Upper lobe of left lung (tissue), 6 donors: ENCODE measurements around the gene MEF2C. TPM values are rescaled to one million over a fixed set of nuclear protein-coding genes. Genes with fewer than 3 reads are reported as not detected.

ENCODE experiments used
- ATAC-seq, 2 donors: fragments of 200-7000 bp; cut with Tn5 transposase; one replicate each; pipeline ENCODE4 v1.9.1; 2022; ENCODE audit warnings: mild to moderate bottlenecking in 2 of 2, moderate library complexity in 2 of 2; ENCODE audit not compliant: low FRiP score in 2 of 2
- DNase-seq, 2 donors: peaks; one replicate each; pipeline ENCODE4 v3.0.0-alpha.2; 2019 to 2020
- H3K27ac ChIP-seq, 4 donors: fragments of 200-600 bp; sonication (generic); one replicate each; pipeline ENCODE4 v1.5.1; 2016 to 2019
- H3K27me3 ChIP-seq, 4 donors: fragments of 200-600 bp; sonication (generic); one replicate each; pipeline ENCODE4 v1.5.1; 2017 to 2019
- H3K36me3 ChIP-seq, 4 donors: fragments of 200-600 bp; sonication (generic); one replicate each; pipeline ENCODE4 v1.5.1; 2016 to 2019
- H3K4me1 ChIP-seq, 4 donors: fragments of 200-600 bp; sonication (generic); one replicate each; pipeline ENCODE4 v1.5.1; 2018 to 2019
- H3K4me3 ChIP-seq, 4 donors: fragments of 200-600 bp; sonication (generic); one replicate each; pipeline ENCODE4 v1.5.1; 2017 to 2019; ENCODE audit warnings: mild to moderate bottlenecking in 2 of 4, moderate library complexity in 1 of 4
- H3K9me3 ChIP-seq, 4 donors: fragments of 200-600 bp; sonication (generic); one replicate each; pipeline ENCODE4 v1.5.1; 2018 to 2019
- CTCF ChIP-seq, 6 experiments: fragments of 450-650 bp in 4 of 6; fragments of 200-600 bp in 2 of 6; sonication (generic) in 2 of 6; IDR thresholded peaks; one replicate each; pipeline ENCODE4 v1.5.1; 2016 to 2019; ENCODE audit warnings: antibody characterized with exemption in 6 of 6
- EP300 ChIP-seq, 4 donors: sonication (generic); formaldehyde crosslinking; IDR thresholded peaks; one replicate each; pipeline ENCODE4 v1.5.1; 2017; ENCODE audit warnings: antibody characterized with exemption in 4 of 4, control low read depth in 2 of 4
- POLR2A ChIP-seq, 4 donors: fragments of 450-650 bp; IDR thresholded peaks; one replicate each; pipeline ENCODE4 v1.5.1; 2016 to 2017; ENCODE audit warnings: antibody characterized with exemption in 4 of 4, mild to moderate bottlenecking in 2 of 4
- POLR2AphosphoS5 ChIP-seq, 2 donors: sonication (generic); formaldehyde crosslinking; IDR thresholded peaks; one replicate each; pipeline ENCODE4 v1.5.1; 2017; ENCODE audit warnings: antibody characterized with exemption in 2 of 2
- WGBS, 2 donors: methylation state at CpG; one replicate each; pipeline ENCODE4 v1.1.5; 2017 to 2018; 5-methylcytosine and 5-hydroxymethylcytosine counted together
- total RNA-seq, 6 donors: library from RNA; depleted of rRNA in 4 of 6; stranded (reverse); fragments of >200 nt in 4 of 6; gene quantifications; one replicate each; pipeline versions ENCODE4 v1.1.0 to v1.2.1, GENCODE V29; 2016 to 2021
- donor health status: DM: no; HTN: no; CAD: no; lungs with moderate emphysema.
- donor health status: DM: no; HTN: yes; CAD: no; lungs with severe emphysema.

MEF2C gene
- total RNA-seq, 6 donors from 2014 or later, result 20.5 to 46.2 (median 35.8) TPM

DNA sequence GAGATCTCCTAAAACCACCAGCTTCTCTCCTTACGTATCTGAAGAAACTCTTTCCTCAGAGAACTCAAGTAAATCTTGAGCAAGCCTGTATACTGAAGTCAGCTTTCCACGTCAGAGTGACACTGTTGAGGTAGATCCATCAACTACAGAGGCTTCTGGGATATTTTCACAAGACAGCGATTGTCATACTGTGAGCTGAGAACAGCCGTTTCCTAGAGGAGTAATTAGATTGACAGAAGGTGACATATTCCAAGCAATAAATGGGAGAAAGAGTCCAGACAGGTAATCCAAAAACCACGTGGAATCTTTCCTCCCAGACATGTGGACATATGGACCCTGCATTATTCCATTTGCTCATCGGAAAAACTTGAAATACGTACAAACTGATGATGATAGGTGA lies 117.2 kb downstream of the MEF2C start:
- WGBS, 2 donors, result 89 to 95% methylated on average over 7 of the region's 7 CpGs
- Histone ChIP-seq H3K4me1 (no peaks in the 10 kb centered on the region), H3K36me3 (peaks cover 0 to under 1% (median under 1%) of the 10 kb centered on the region in 4 donors), H3K4me3 (no peak overlapping the region), H3K27ac (no peak overlapping the region), H3K9me3 (no peaks in the 10 kb centered on the region), H3K27me3 (no peaks in the 10 kb centered on the region)
- DNase-seq (no peak), ATAC-seq (no peak)
- TF ChIP-seq CTCF (IDR thresholded peaks at IDR 0.05) (no peak), EP300 (IDR thresholded peaks at IDR 0.05) (no peak), POLR2A (IDR thresholded peaks at IDR 0.05) (no peak), POLR2AphosphoS5 (IDR thresholded peaks at IDR 0.05) (no peak)

GRCh38 chr5:88765171-88765570 lies 117.8 kb downstream of the MEF2C start:
- Histone ChIP-seq H3K27me3 (no peaks in the 10 kb centered on the region), H3K4me1 (no peaks in the 10 kb centered on the region), H3K36me3 (peaks cover 0 to 7% (median 2%) of the 10 kb centered on the region in 4 donors), H3K4me3 (no peak overlapping the region), H3K9me3 (no peaks in the 10 kb centered on the region), H3K27ac (no peak overlapping the region)
- TF ChIP-seq POLR2A (IDR thresholded peaks at IDR 0.05) (no peak), POLR2AphosphoS5 (IDR thresholded peaks at IDR 0.05) (no peak)
- ATAC-seq (no peak), DNase-seq (no peak)
- 85 to 90% methylated on average over 2 of the region's 2 CpGs for WGBS, 2 donors

DNA sequence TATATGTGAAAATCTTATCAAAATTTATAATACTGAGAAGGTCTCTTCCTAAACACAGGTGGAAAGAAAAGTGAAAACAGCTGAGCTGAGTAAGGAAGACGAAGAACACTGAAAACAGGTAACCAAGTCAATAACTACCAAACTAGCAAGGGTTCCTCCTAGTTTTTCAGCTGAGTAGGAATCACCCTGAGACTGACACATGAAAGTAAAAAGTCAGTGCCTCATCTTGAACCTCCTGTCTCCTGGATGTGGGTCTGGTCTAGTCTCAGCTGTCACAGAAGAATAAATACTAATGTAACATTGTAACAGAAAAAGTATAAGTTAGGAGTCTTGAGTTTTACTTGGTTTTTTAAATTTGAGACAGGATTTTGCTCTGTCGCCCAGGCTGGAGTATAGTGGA lies 121.0 kb downstream of the MEF2C start:
- H3K27me3 ChIP-seq, result no peaks in the 10 kb centered on the region
- DNase-seq, result no peak
- H3K4me1 ChIP-seq, result no peaks in the 10 kb centered on the region
- H3K9me3 ChIP-seq, result no peaks in the 10 kb centered on the region
- no peak for ATAC-seq
- H3K4me3 ChIP-seq, result no peak overlapping the region
- 82 to 94% methylated on average over 2 of the region's 2 CpGs for WGBS, 2 donors
- TF ChIP-seq CTCF (IDR thresholded peaks at IDR 0.05) (no peak), EP300 (IDR thresholded peaks at IDR 0.05) (no peak), POLR2A (IDR thresholded peaks at IDR 0.05) (no peak), POLR2AphosphoS5 (IDR thresholded peaks at IDR 0.05) (no peak)
- H3K36me3 ChIP-seq, result peaks cover 0 to 31% (median 2%) of the 10 kb centered on the region in 4 donors
- H3K27ac ChIP-seq, result peak overlapping the region in 1 of 4 donors; percentile 12

- ATAC-seq (peak in 1 of 2 donors; percentile 60), DNase-seq (no peak)
- H3K36me3 ChIP-seq, result peaks cover 0 to 31% (median 2%) of the 10 kb centered on the region in 4 donors
- no peaks in the 10 kb centered on the region for H3K4me1 ChIP-seq
- no peak overlapping the region for H3K4me3 ChIP-seq
- peak in 1 of 4 donors; percentile 10 for TF ChIP-seq EP300 (IDR thresholded peaks at IDR 0.05)
- no peak for TF ChIP-seq CTCF (IDR thresholded peaks at IDR 0.05)
- TF ChIP-seq POLR2A (IDR thresholded peaks at IDR 0.05), result no peak
- no peak for TF ChIP-seq POLR2AphosphoS5 (IDR thresholded peaks at IDR 0.05)
- H3K27ac ChIP-seq, result peak overlapping the region in 1 of 4 donors; percentile 12
- no peaks in the 10 kb centered on the region for H3K27me3 ChIP-seq
- 68 to 70% methylated on average over 8 of the region's 8 CpGs for WGBS, 2 donors
- no peaks in the 10 kb centered on the region for H3K9me3 ChIP-seq
Measured at GRCh38 chr5:88761269-88761850, 121.6 kb downstream of the MEF2C start.

- H3K4me1 ChIP-seq, result no peaks in the 10 kb centered on the region
- no peak for TF ChIP-seq CTCF (IDR thresholded peaks at IDR 0.05)
- no peak for TF ChIP-seq EP300 (IDR thresholded peaks at IDR 0.05)
- no peak for TF ChIP-seq POLR2AphosphoS5 (IDR thresholded peaks at IDR 0.05)
- TF ChIP-seq POLR2A (IDR thresholded peaks at IDR 0.05), result no peak
- 32 to 47% methylated on average over 4 of the region's 4 CpGs for WGBS, 2 donors
- no peak for ATAC-seq
- H3K36me3 ChIP-seq, result peaks cover 0 to 31% (median 2%) of the 10 kb centered on the region in 4 donors
- H3K27ac ChIP-seq, result no peak overlapping the region
- H3K27me3 ChIP-seq, result no peaks in the 10 kb centered on the region
- no peak for DNase-seq
- no peaks in the 10 kb centered on the region for H3K9me3 ChIP-seq
- H3K4me3 ChIP-seq, result no peak overlapping the region
Measured at GRCh38 chr5:88760527-88760926, 122.5 kb downstream of the MEF2C start.
